ENCODE results near the gene MTHFS.
"Not testable (repeated sequence)": the region's sequence is repeated elsewhere in the genome, so short reads cannot be mapped to it uniquely, and the experiment has no call there.

- not testable (repeated sequence) for TF ChIP-seq POLR2A, CTCF (IDR thresholded peaks at IDR 0.05)
Observed at GRCh38 chr15:79900818-79901378, 4.1 kb upstream of the MTHFS start.
